ENCODE data around the gene RPS6KL1.

RPS6KL1 gene

DNA sequence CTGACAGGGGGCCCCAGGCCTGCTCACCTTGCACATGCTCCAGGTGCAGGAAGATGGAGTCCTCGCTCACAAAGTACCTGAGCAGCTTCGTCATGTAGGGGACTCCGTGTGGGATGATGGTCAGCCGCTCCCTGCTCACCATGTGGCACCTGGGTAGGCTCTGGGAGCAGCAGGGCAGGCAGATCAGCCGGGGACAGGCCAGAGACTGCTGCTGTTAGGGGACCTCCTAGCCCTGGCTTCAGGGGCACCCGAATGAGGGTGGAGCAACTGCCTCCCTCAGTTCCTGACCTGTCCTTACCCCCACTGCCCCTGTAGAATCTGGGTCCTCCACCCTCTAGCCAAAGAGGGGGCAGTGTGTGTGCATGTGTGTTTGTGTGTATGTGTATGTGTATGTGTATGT, 11.8 kb downstream of the RPS6KL1 start:
- FAIRE-seq, result no peak

GRCh38 chr14:74910556-74910955, 12.5 kb downstream of the RPS6KL1 start:
- FAIRE-seq, result no peak

GRCh38 chr14:74909911-74910310, 13.1 kb downstream of the RPS6KL1 start:
- FAIRE-seq, result no peak

- FAIRE-seq, result no peak
Observed at GRCh38 chr14:74909501-74909900, 13.6 kb downstream of the RPS6KL1 start.

GRCh38 chr14:74908861-74909341, 14.2 kb downstream of the RPS6KL1 start:
- FAIRE-seq, result no peak

GRCh38 chr14:74907744-74908143, 15.3 kb downstream of the RPS6KL1 start:
- no peak for FAIRE-seq

DNA sequence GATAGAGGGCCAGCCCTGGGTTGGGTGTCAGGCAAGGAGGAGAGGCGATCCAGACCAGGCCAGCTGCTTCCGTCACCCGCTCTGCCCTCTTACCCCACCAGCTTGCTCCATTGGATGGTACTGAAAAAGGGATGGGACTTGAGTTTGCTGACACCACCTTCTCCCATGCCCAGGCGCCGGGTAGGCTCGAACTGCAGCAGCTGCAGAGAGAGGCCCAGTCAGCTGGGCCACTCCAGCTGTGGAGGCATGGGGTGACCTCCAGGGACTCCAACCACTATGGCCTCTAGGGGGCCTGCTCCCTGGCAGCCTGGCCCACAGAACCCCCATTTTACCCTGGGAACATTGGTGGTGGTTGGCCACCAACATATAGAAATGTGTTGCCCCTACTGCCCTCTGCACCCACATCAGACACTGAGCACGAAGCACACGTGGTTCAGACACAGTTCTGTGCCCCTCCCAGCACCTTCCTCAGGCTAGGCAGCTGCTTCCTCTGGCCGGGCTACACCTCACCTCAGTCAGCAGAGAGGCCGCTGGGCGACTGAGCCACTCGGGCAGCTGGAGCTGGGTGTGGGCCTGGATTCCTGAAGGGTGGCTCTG, 16.0 kb downstream of the RPS6KL1 start:
- FAIRE-seq, result no peak

GRCh38 chr14:74905595-74906142, 17.4 kb downstream of the RPS6KL1 start:
- no peak for FAIRE-seq

- FAIRE-seq, result no peak
Observed at GRCh38 chr14:74904635-74905503, 18.2 kb downstream of the RPS6KL1 start.

GRCh38 chr14:74902941-74903705, 19.9 kb downstream of the RPS6KL1 start:
- no peak for FAIRE-seq

GRCh38 chr14:74898694-74899093, 24.4 kb downstream of the RPS6KL1 start:
- FAIRE-seq, result no peak

DNA sequence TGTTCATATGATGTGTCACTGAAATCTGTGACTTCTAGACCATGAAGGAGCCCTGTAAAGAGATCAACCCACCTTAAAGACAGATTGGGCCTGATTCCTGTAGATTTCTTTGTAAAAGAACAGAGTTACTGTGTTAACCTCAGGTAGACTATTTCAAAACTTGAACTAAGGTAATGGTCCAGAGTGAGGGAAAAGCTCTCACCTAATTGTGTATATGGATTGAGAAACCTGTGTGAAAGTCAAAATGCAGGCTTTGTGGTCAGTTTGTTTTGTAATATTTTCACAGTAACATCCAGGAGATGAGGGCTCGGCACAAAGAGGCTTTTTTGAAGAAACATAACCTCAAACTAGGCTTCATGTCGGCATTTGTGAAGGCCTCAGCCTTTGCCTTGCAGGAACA, 25.0 kb downstream of the RPS6KL1 start:
- FAIRE-seq, result no peak

GRCh38 chr14:74897642-74898041, 25.4 kb downstream of the RPS6KL1 start:
- no peak for FAIRE-seq

DNA sequence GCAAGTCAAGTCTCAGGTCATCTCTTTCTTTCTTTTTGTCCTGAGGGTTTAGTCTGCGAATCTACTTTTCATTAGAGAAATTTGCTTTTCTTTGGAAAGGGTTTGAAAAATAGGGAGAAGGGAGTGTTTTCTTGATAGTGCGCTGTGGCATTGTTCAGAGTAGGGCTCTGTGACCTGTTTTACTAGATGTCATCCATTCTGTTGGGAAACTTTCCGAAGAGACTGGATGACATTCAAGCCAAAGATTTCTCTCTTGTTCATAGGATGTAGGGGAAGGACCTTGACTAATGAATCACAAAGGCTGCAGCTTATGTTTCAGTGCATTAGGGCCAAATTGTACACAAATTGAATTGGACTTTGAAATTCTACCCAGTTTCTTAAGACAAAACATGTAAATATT, 26.7 kb downstream of the RPS6KL1 start:
- FAIRE-seq, result no peak

DNA sequence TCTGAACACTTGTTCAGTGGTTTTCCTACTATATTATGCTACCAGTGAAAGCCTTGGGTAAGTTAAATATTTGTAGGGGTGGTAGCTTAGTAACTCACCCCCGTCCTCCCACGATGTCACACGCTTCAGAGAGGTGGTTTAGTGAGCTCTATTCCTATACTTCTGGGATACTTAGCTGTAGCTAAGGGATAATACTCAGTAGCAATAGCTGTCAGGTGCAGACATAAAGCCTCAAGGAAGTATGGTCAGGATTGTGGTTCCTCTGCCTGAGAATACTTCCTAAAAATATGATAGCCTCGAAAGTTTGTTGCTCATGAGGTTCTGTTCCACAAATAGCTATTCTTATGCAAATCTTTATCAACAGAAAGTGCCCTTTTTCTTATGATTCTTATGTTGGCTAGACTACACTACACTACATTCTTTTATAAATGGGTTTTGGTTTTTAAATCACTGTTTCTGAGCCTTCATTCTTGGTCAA, 29.4 kb downstream of the RPS6KL1 start:
- no peak for FAIRE-seq

DNA sequence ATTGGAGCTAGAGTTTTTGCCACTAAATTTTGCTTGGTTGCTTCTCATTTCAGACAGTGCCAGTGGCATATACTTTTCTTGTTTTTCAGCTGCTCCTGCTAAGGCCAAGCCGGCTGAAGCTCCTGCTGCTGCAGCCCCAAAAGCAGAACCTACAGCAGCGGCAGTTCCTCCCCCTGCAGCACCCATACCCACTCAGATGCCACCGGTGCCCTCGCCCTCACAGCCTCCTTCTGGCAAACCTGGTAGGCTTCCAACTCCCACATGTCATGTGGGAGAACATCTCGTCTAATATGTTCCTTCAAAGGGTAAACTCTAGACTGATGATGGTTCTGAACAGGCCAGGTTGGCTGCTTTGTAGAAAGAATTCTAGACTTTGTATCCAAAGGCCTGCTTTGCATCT, 30.3 kb downstream of the RPS6KL1 start:
- no peak for FAIRE-seq

- no peak for FAIRE-seq
Observed at GRCh38 chr14:74891870-74892269, 31.2 kb downstream of the RPS6KL1 start.

GRCh38 chr14:74890262-74890661, 32.8 kb downstream of the RPS6KL1 start:
- no peak for FAIRE-seq

DNA sequence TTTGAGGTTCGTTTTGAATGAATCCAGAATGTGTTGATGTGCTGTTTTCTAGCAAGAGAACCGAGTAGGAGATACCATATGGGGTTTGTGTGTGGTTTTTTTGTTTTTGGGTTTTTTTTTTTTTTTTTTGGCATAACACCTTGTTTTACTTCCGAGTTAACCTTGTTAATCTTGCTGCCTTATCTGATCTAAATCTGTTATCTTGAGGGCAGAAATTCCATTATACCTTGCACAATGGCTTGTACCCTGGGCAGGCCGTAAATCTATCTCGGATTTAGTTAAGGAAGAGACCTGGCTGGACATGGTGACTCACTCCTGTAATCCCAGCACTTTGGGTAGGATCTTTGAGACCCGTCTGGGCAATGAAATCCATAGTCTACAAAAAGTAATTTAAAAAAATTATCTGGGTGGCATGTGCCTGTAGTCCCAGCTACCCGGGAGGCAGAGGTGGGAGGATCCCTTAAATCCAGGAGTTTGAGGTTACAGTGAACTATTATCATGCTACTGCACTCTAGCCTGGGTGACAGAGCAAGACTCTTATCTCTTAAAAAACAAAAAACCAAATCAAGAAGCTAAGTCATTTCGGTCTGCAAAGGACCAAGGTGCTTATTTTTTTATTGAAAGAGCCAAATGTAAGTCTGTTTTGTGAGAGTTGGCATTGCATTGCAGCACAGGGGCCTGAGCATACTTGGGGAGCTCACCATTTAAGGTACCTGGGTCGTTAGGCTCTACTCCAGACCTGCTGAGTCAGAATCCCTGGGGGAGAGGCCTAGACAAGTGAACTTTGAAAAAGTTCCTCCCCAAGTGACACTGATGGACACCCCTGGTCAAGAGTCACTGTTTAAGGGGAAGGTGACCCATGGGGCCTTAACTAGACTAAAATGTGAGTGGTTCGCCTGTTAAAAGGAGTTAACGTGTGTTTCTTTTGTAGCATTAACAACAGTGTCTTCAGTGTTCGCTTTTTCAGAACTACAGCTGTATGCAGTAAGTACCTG, 34.6 kb downstream of the RPS6KL1 start:
- no peak for FAIRE-seq

GRCh38 chr14:74886001-74886400, 37.1 kb downstream of the RPS6KL1 start:
- no peak for FAIRE-seq

DNA sequence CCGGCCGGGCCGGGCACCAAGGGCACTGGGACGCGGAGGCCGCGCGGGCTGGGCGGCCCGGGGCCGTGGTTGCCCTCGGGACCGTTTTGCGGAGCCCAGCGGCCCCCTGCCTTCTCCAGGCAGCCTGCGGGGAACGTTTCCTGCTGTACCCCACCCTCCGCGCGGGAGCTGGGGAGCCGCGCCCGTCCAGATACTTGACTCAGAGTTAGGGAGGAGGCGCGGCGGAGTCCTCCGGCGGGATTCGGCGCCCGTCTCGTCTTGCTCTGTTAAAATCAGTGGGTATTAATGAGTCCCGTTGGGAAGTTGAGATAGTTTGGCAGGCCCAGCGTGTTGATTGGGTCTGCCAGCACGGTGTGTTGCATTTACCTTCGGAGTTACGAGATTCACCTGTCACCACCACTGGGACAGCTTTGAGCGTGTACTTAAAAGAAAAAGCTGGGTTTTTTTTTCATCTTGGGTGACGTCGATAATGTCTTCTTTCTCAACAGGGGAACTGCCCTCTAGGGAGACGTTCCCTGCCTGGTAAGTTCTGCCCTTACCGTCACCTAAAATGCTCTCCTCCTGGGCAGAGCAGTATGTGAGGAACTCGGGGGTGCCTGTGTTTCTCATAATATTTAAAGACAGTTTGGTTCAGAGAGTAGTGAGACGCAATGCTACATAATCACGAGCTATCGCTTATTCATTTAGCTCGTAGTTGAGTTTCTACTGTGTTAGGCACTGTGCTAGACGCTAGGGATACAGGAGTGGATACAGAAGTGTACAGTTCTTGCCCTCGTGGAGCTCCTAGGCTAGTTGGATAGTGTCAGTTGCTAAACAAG, 40.7 kb downstream of the RPS6KL1 start:
- no peak for FAIRE-seq

All from TTC549 (cell line).